ENCODE results near the gene SPTB.

DNA sequence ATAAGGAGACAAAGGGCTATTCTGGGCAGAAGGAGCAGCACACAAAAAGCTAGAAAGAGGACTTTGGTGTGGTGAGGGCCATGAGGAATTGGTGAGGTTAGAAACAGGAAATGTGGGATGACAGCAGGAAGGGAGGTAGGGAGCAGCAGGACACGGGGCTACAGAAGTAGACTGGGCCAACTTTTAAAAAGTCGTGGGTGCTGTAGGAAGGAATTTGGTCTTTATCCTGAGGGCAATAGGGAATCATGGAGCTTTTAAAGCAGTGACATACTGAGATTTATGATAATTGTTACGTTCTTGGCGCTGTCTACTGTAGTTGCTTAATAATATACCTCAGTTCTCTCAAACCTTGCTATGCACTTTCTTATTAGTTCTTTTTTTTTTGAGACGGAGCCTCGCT lies 26.3 kb upstream of the SPTB start:
- TF ChIP-seq, protein P1, sequence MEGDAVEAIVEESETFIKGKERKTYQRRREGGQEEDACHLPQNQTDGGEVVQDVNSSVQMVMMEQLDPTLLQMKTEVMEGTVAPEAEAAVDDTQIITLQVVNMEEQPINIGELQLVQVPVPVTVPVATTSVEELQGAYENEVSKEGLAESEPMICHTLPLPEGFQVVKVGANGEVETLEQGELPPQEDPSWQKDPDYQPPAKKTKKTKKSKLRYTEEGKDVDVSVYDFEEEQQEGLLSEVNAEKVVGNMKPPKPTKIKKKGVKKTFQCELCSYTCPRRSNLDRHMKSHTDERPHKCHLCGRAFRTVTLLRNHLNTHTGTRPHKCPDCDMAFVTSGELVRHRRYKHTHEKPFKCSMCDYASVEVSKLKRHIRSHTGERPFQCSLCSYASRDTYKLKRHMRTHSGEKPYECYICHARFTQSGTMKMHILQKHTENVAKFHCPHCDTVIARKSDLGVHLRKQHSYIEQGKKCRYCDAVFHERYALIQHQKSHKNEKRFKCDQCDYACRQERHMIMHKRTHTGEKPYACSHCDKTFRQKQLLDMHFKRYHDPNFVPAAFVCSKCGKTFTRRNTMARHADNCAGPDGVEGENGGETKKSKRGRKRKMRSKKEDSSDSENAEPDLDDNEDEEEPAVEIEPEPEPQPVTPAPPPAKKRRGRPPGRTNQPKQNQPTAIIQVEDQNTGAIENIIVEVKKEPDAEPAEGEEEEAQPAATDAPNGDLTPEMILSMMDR (IDR thresholded peaks at IDR 0.05), result no peak
- no peak for TF ChIP-seq ZFX (IDR thresholded peaks at IDR 0.05; ENCODE audit: borderline replicate concordance)
